ENCODE measurements around the gene IL31RA. TPM values are rescaled to one million over a fixed set of nuclear protein-coding genes. Genes with fewer than 3 reads are reported as not detected.
A peak's percentile ranks its signal among the peaks of the same experiment; 100 is the strongest.
"Not testable (repeated sequence)": the region's sequence is repeated elsewhere in the genome, so short reads cannot be mapped to it uniquely, and the experiment has no call there.

IL31RA gene
- total RNA-seq (2014; rRNA removed; shearing (Covaris generic)): not detected in 2 replicates

- no peak for DNase-seq (ENCODE audit: low spot score)
Measured at GRCh38 chr5:55850839-55851674, at the start of gene IL31RA. Gene IL31RA, plus strand, starts transcription at chr5:55851357. Its CDS starts 214 bp downstream, at chr5:55851571.

- peak; percentile 52 for DNase-seq (ENCODE audit: low spot score)
Measured at GRCh38 chr5:55808814-55809213, 42.3 kb upstream of the IL31RA start.

GRCh38 chr5:55815939-55816338 is 35.2 kb upstream of the IL31RA start:
- not testable (repeated sequence) for DNase-seq (ENCODE audit: low spot score)

- DNase-seq (ENCODE audit: low spot score): peak; percentile 14
Measured at GRCh38 chr5:55816342-55816741, 34.8 kb upstream of the IL31RA start.

- DNase-seq (ENCODE audit: low spot score): no peak
Measured at GRCh38 chr5:55817030-55817429, 34.1 kb upstream of the IL31RA start.

GRCh38 chr5:55820488-55820887 is 30.7 kb upstream of the IL31RA start:
- DNase-seq (ENCODE audit: low spot score): no peak

GRCh38 chr5:55821731-55822512 is 29.2 kb upstream of the IL31RA start:
- no peak for DNase-seq (ENCODE audit: low spot score)

- no peak for DNase-seq (ENCODE audit: low spot score)
Measured at GRCh38 chr5:55823151-55823796, 27.9 kb upstream of the IL31RA start.

- no peak for DNase-seq (ENCODE audit: low spot score)
Measured at GRCh38 chr5:55829956-55830355, 21.2 kb upstream of the IL31RA start.

GRCh38 chr5:55832446-55832845 is 18.7 kb upstream of the IL31RA start:
- no peak for DNase-seq (ENCODE audit: low spot score)

- DNase-seq (ENCODE audit: low spot score): no peak
Measured at GRCh38 chr5:55836191-55836590, 15.0 kb upstream of the IL31RA start.

GRCh38 chr5:55841976-55842375 is 9.2 kb upstream of the IL31RA start:
- no peak for DNase-seq (ENCODE audit: low spot score)

- no peak for DNase-seq (ENCODE audit: low spot score)
Measured at GRCh38 chr5:55847837-55848236, 3.3 kb upstream of the IL31RA start.

- no peak for DNase-seq (ENCODE audit: low spot score)
Measured at GRCh38 chr5:55848783-55849182, 2.4 kb upstream of the IL31RA start.

- DNase-seq (ENCODE audit: low spot score): no peak
Measured at GRCh38 chr5:55851675-55851979, 470 bp downstream of the IL31RA start.

- DNase-seq (ENCODE audit: low spot score): no peak
Measured at GRCh38 chr5:55852503-55852902, 1.3 kb downstream of the IL31RA start.

- no peak for DNase-seq (ENCODE audit: low spot score)
Measured at GRCh38 chr5:55853041-55853670, 2.0 kb downstream of the IL31RA start.

GRCh38 chr5:55853818-55854217 is 2.7 kb downstream of the IL31RA start:
- no peak for DNase-seq (ENCODE audit: low spot score)

- DNase-seq (ENCODE audit: low spot score): no peak
Measured at GRCh38 chr5:55855509-55855908, 4.4 kb downstream of the IL31RA start.

GRCh38 chr5:55856516-55857246 is 5.5 kb downstream of the IL31RA start:
- no peak for DNase-seq (ENCODE audit: low spot score)

GRCh38 chr5:55857247-55857640 is 6.1 kb downstream of the IL31RA start:
- no peak for DNase-seq (ENCODE audit: low spot score)

Data from HT-29 (cell line).